ES-I3 (cell line): ENCODE measurements around the gene ADAMTSL3.

ENCODE experiments used
- H3K36me3 ChIP-seq: 2 replicates; pipeline ENCODE4 v1.6.1; 2013; ENCODE audit warnings: mild to moderate bottlenecking, low read length, control low read depth, moderate library complexity; ENCODE audit not compliant: insufficient read depth
- H3K4me1 ChIP-seq: 2 replicates; pipeline ENCODE4 v1.6.1; 2013; ENCODE audit warnings: mild to moderate bottlenecking, control low read depth, low read length; ENCODE audit not compliant: insufficient read depth
- H3K9ac ChIP-seq: 2 replicates; pipeline ENCODE4 v1.6.1; 2013; ENCODE audit warnings: low read depth, mild to moderate bottlenecking, low read length, moderate library complexity
- H3K9me3 ChIP-seq: 2 replicates; pipeline ENCODE4 v1.6.1; 2013; ENCODE audit warnings: mild to moderate bottlenecking, low read length, moderate library complexity; ENCODE audit not compliant: control insufficient read depth, insufficient read depth

ADAMTSL3 gene

GRCh38 chr15:83922649-83923294 is 268.8 kb downstream of the ADAMTSL3 start:
- Histone ChIP-seq H3K4me1 (peaks cover 7% of the 10 kb centered on the region; the same call in 1 of the 2 replicates), H3K9me3 (no peaks in the 10 kb centered on the region), H3K9ac (no peak overlapping the region), H3K36me3 (no peaks in the 10 kb centered on the region)

GRCh38 chr15:83926116-83926515 is 272.2 kb downstream of the ADAMTSL3 start:
- H3K4me1 ChIP-seq = no peaks in the 10 kb centered on the region
- no peaks in the 10 kb centered on the region for H3K36me3 ChIP-seq
- no peak overlapping the region for H3K9ac ChIP-seq
- no peaks in the 10 kb centered on the region for H3K9me3 ChIP-seq

GRCh38 chr15:83927704-83928391 is 273.9 kb downstream of the ADAMTSL3 start:
- no peaks in the 10 kb centered on the region for H3K9me3 ChIP-seq
- no peaks in the 10 kb centered on the region for H3K4me1 ChIP-seq
- H3K36me3 ChIP-seq = no peaks in the 10 kb centered on the region
- H3K9ac ChIP-seq = no peak overlapping the region

GRCh38 chr15:83928392-83928734 is 274.4 kb downstream of the ADAMTSL3 start:
- no peaks in the 10 kb centered on the region for H3K9me3 ChIP-seq
- H3K9ac ChIP-seq = no peak overlapping the region
- H3K36me3 ChIP-seq = no peaks in the 10 kb centered on the region
- no peaks in the 10 kb centered on the region for H3K4me1 ChIP-seq

DNA sequence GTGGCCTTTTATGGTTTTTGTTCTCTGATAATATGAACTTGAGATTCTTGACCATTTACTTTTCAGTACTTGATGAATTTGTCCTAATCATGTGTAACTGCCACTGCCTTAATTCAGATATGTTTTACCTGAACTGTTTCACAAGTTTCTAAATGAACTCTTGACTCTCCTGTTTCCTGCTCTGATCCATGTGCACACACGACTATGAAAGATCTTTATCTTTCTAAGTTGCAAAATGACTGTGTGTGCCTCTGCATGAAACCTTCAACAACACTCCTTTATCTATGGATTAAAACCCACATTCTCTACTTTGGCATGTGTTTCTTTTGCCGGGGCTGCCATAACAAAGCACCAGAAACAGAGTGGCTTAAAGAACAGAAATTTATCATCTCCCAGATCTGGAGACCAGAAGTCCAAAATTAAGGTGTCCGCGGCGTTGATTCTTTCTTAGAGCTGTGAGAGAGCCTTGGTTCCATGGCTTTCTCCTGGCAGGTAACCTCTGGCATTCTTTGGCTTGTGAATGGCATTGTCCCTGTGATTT is 275.0 kb downstream of the ADAMTSL3 start:
- Histone ChIP-seq H3K9me3 (no peaks in the 10 kb centered on the region), H3K36me3 (no peaks in the 10 kb centered on the region), H3K4me1 (no peaks in the 10 kb centered on the region), H3K9ac (no peak overlapping the region)

DNA sequence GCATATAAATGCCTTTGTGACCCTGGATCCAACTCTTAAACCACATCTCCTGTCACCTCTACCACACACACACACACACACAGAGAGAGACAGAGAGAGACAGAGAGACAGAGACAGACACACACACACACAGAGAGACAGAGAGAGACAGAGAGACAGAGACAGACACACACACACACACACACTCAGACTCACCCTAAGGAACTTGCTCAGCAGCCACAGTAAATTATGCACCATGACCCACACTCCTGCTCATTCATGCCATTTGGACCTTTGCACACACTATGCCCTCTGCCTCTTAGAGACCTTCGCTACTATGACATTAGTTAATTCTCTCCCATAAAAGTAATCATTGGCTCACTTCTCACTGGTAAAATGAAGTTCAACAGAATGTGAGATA is 275.7 kb downstream of the ADAMTSL3 start:
- no peaks in the 10 kb centered on the region for H3K36me3 ChIP-seq
- H3K9me3 ChIP-seq = no peaks in the 10 kb centered on the region
- H3K4me1 ChIP-seq = no peaks in the 10 kb centered on the region
- H3K9ac ChIP-seq = no peak overlapping the region

DNA sequence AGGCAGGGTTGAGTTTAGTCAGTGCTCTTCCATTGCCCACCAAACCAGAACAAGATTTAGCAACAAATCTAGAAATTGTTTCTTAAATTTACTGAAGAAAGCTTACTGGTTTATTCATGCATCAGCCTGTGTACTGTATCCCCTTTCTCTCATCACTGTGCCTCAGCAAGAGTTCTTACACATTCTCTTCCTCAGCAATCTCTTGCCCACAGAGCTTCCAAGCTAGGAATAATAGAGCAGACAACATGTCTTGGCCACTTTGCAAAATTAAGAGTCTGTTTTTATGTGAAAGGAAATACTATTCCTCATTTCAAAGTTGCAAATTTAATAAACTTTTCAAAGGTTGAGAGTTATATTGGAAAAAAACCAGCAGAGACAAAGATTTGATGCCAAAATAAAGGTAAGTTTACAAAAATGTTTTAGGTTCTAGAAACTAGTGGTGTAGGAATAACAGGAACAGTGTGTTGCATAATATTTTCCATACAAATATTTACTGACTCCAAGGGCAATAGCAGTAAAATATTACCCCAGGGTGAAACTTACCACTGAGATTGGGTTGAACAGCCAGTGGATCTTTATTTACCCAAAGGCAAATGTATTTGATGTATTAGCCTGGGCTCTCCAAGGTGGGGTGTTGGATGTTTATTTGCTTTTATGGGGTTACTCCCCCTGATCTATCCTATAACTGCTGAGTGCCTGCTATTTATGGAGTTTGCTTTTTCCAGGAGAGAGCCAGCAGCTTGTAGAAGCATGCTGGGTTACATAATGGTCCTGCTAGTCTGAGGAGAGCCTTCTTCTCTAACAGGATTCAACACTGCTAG is 276.7 kb downstream of the ADAMTSL3 start:
- Histone ChIP-seq H3K4me1 (no peaks in the 10 kb centered on the region), H3K36me3 (no peaks in the 10 kb centered on the region), H3K9ac (no peak overlapping the region), H3K9me3 (no peaks in the 10 kb centered on the region)

- Histone ChIP-seq H3K4me1 (no peaks in the 10 kb centered on the region), H3K36me3 (no peaks in the 10 kb centered on the region), H3K9ac (no peak overlapping the region), H3K9me3 (no peaks in the 10 kb centered on the region)
Observed at GRCh38 chr15:83935774-83936173, 281.9 kb downstream of the ADAMTSL3 start.

- Histone ChIP-seq H3K4me1 (no peaks in the 10 kb centered on the region), H3K9me3 (no peaks in the 10 kb centered on the region), H3K9ac (no peak overlapping the region), H3K36me3 (no peaks in the 10 kb centered on the region)
Observed at GRCh38 chr15:83940136-83940535, 286.2 kb downstream of the ADAMTSL3 start.

- H3K4me1 ChIP-seq = no peaks in the 10 kb centered on the region
- H3K9ac ChIP-seq = no peak overlapping the region
- H3K9me3 ChIP-seq = no peaks in the 10 kb centered on the region
- H3K36me3 ChIP-seq = no peaks in the 10 kb centered on the region
Observed at GRCh38 chr15:83943043-83943442, 289.1 kb downstream of the ADAMTSL3 start.

- Histone ChIP-seq H3K9ac (no peak overlapping the region), H3K4me1 (no peaks in the 10 kb centered on the region), H3K36me3 (no peaks in the 10 kb centered on the region), H3K9me3 (no peaks in the 10 kb centered on the region)
Observed at GRCh38 chr15:83943849-83944404, 290.0 kb downstream of the ADAMTSL3 start.

- H3K9ac ChIP-seq = no peak overlapping the region
- H3K4me1 ChIP-seq = no peaks in the 10 kb centered on the region
- no peaks in the 10 kb centered on the region for H3K9me3 ChIP-seq
- no peaks in the 10 kb centered on the region for H3K36me3 ChIP-seq
Observed at GRCh38 chr15:83947156-83947555, 293.2 kb downstream of the ADAMTSL3 start.

DNA sequence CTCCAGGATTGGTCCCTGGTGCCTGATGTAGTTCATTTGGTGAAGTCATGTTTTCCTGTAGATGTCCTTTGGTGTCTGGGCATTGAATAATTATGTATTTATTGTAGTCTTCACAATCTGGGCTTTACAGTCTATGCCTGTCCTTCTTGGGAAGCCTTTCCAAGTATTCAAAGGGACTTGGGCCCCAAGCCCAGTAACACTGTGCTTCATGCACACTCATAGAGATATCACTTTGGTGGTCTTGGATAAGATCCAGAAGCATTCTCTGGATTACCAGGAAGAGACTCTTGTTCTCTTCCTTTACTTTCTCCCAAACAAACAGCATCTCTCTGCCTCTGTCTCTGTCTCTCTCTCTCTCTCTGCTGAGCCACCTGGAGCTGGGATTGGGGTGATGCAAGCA is 300.6 kb downstream of the ADAMTSL3 start:
- Histone ChIP-seq H3K4me1 (no peaks in the 10 kb centered on the region), H3K36me3 (no peaks in the 10 kb centered on the region), H3K9ac (no peak overlapping the region), H3K9me3 (no peaks in the 10 kb centered on the region)

GRCh38 chr15:83955806-83956265 is 301.9 kb downstream of the ADAMTSL3 start:
- H3K36me3 ChIP-seq = no peaks in the 10 kb centered on the region
- H3K9me3 ChIP-seq = peaks cover 3% of the 10 kb centered on the region; the same call in 1 of the 2 replicates
- no peak overlapping the region for H3K9ac ChIP-seq
- no peaks in the 10 kb centered on the region for H3K4me1 ChIP-seq
